Type B pancreatic cell (in vitro differentiated cells): ENCODE measurements around the gene ZCCHC9. TPM values are rescaled to one million over a fixed set of nuclear protein-coding genes. Genes with fewer than 3 reads are reported as not detected.

Source experiments
- DNase-seq: peaks from one replicate; pipeline ENCODE4 v3.0.0; 2021; ENCODE audit warnings: mixed read lengths; ENCODE audit not compliant: unreplicated experiment; ENCODE audit errors: extremely low spot score
- H3K27ac Mint-ChIP-seq: 2 replicates; pipeline ENCODE4 v1.8.0; 2021; ENCODE audit warnings: mild to moderate bottlenecking, mixed read lengths
- H3K27me3 Mint-ChIP-seq: 2 replicates; pipeline ENCODE4 v1.8.0; 2021; ENCODE audit warnings: mixed read lengths
- H3K36me3 Mint-ChIP-seq: 2 replicates; pipeline ENCODE4 v1.8.0; 2021; ENCODE audit warnings: mixed read lengths
- H3K4me1 Mint-ChIP-seq: one replicate; pipeline ENCODE4 v1.8.0; 2021; ENCODE audit warnings: mixed read lengths; ENCODE audit not compliant: unreplicated experiment
- H3K4me3 Mint-ChIP-seq: 2 replicates; pipeline ENCODE4 v1.8.0; 2021; ENCODE audit warnings: mild to moderate bottlenecking, mixed read lengths
- H3K9me3 Mint-ChIP-seq: 2 replicates; pipeline ENCODE4 v1.8.0; 2021; ENCODE audit warnings: mixed read lengths
- total RNA-seq: library from RNA; stranded (reverse); gene quantifications from 2 replicates; pipeline ENCODE4 v1.2.1, GENCODE V29; 2021; ENCODE audit warnings: low replicate concordance
- TF ChIP-seq, protein P1 (sequence below): fragments of 200-600 bp; sonication (generic); conservative IDR thresholded peaks from 2 replicates; pipeline ENCODE4 v1.5.0; 2021; ENCODE audit warnings: antibody characterized with exemption, mild to moderate bottlenecking

The ZCCHC9 gene
- total RNA-seq, 1 donor from 2014 or later, result 37.5 TPM

DNA sequence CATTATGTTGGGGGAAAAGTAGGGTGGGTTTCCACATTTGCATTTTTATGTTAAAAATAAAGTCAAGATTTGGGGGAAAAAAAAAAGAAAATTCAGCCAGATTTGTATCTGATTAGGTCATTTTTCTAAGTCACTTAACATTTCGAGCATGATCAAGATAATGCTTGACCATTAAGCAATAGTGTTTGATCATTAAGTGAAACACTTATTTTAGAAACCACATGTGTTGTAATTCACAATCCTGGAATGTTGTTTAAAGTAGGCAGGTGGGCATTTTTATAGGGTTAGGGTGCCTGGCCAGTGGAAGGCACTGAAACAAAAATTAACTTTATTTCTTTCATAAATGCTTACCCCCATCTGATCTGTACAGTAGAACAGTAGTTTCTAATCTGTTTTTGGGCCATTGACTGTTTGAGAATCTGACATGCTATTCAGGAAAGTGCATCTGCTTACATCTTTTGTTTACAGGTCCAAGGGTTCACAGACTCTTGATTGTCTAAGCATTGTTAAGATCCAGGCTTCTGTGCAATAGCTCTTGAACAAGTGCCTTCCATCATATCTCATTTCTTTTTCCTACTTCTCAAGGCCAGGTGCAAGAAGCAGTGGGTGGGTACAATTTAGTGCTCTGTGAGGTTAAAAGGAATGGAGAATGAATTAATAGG lies 9.1 kb downstream of the ZCCHC9 start:
- H3K27ac Mint-ChIP-seq, result no peak overlapping the region
- no peaks in the 10 kb centered on the region for H3K27me3 Mint-ChIP-seq
- H3K4me3 Mint-ChIP-seq, result no peak overlapping the region
- H3K4me1 Mint-ChIP-seq, result no peaks in the 10 kb centered on the region
- TF ChIP-seq, protein P1, sequence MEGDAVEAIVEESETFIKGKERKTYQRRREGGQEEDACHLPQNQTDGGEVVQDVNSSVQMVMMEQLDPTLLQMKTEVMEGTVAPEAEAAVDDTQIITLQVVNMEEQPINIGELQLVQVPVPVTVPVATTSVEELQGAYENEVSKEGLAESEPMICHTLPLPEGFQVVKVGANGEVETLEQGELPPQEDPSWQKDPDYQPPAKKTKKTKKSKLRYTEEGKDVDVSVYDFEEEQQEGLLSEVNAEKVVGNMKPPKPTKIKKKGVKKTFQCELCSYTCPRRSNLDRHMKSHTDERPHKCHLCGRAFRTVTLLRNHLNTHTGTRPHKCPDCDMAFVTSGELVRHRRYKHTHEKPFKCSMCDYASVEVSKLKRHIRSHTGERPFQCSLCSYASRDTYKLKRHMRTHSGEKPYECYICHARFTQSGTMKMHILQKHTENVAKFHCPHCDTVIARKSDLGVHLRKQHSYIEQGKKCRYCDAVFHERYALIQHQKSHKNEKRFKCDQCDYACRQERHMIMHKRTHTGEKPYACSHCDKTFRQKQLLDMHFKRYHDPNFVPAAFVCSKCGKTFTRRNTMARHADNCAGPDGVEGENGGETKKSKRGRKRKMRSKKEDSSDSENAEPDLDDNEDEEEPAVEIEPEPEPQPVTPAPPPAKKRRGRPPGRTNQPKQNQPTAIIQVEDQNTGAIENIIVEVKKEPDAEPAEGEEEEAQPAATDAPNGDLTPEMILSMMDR, result no peak
- no peak for DNase-seq
- no peaks in the 10 kb centered on the region for H3K9me3 Mint-ChIP-seq
- peaks cover 17% of the 10 kb centered on the region for H3K36me3 Mint-ChIP-seq

DNA sequence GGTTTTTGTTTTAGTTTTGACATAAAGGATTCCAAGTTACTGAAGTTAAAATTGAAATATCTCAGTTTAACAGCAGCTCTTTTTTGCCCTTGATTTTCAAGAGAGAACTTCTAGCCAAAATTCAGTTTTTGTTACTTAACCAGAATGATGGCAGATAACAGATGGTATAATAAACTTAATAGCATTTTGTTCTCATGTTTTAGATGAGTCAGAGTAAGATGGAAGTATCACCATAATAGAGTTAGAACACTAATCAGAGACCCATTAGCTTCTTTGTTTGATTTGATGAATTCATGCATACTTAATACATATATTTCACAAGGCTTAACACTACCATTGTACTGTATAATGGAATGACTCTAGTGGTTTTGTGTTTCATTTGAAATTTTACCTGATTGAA lies 11.9 kb downstream of the ZCCHC9 start:
- Mint-ChIP-seq H3K36me3 (peaks cover 17% of the 10 kb centered on the region), H3K27ac (no peak overlapping the region), H3K27me3 (no peaks in the 10 kb centered on the region), H3K4me1 (no peaks in the 10 kb centered on the region), H3K4me3 (no peak overlapping the region), H3K9me3 (no peaks in the 10 kb centered on the region)
- DNase-seq, result no peak
- TF ChIP-seq, protein P1, result no peak

DNA sequence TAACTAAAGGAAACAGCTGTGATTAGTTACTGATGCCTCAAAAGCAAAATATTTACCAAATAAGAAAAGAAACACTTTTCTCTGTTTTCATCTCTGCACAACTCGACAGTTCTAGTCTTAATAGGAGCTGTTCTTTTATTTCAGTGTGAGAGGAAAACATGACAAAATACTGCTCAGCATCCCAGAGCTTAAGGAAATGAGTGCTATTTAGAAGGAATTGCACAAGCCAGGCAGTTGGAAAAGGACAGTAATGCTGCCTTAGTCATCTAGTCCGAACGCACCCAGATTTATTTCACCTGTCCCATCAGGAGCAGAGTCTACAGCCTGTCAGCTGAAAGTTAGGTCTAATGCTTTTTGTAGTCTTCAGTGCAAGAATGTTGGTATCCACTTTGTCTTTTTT lies 12.3 kb downstream of the ZCCHC9 start:
- no peak overlapping the region for H3K27ac Mint-ChIP-seq
- H3K36me3 Mint-ChIP-seq, result peaks cover 17% of the 10 kb centered on the region
- no peak for DNase-seq
- H3K9me3 Mint-ChIP-seq, result no peaks in the 10 kb centered on the region
- H3K4me3 Mint-ChIP-seq, result no peak overlapping the region
- no peaks in the 10 kb centered on the region for H3K4me1 Mint-ChIP-seq
- no peaks in the 10 kb centered on the region for H3K27me3 Mint-ChIP-seq
- TF ChIP-seq, protein P1, result no peak

DNA sequence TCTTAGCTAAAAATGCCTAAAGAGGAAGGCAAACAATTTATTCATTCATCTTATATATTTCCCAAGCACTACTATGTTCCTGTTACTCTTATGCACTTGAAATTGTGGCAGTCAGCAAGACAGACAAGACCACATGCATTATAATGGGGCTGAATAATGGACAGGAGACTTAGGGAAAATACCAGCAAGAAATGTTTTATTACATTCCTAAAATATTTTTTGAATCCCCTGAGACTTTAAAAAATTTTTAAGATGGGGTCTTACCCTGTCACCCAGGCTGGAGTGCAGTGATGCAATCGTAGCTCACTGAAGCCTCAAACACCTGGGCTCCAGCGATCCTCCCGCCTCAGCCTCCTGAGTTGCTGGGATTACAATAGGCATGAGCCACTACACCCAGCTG lies 13.2 kb downstream of the ZCCHC9 start:
- H3K4me1 Mint-ChIP-seq, result no peaks in the 10 kb centered on the region
- no peaks in the 10 kb centered on the region for H3K9me3 Mint-ChIP-seq
- TF ChIP-seq, protein P1, result no peak
- H3K27me3 Mint-ChIP-seq, result no peaks in the 10 kb centered on the region
- no peak for DNase-seq
- H3K27ac Mint-ChIP-seq, result no peak overlapping the region
- no peak overlapping the region for H3K4me3 Mint-ChIP-seq
- peaks cover 10% of the 10 kb centered on the region for H3K36me3 Mint-ChIP-seq

DNA sequence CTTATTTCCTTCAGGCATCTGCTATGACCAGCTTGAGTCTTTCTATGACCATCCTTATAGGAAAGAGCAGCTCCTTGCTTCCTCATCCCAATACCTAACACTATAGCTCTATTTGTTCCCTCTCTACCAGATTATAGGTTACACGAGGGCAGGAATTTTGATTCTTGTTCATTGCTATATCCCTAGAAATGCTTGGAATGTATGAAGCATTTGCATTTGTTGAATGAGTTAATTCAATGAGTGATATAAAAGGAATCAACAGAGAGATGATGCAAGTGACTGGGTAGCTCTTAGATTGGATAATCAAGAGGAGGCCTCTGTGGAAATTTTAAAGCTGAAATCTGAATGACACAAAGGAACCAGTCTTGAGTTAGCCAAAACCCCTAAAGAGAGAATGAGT lies 13.9 kb downstream of the ZCCHC9 start:
- no peak for DNase-seq
- Mint-ChIP-seq H3K27ac (no peak overlapping the region), H3K27me3 (no peaks in the 10 kb centered on the region), H3K36me3 (peaks cover 10% of the 10 kb centered on the region), H3K4me1 (no peaks in the 10 kb centered on the region), H3K4me3 (no peak overlapping the region), H3K9me3 (no peaks in the 10 kb centered on the region)
- TF ChIP-seq, protein P1, result no peak

DNA sequence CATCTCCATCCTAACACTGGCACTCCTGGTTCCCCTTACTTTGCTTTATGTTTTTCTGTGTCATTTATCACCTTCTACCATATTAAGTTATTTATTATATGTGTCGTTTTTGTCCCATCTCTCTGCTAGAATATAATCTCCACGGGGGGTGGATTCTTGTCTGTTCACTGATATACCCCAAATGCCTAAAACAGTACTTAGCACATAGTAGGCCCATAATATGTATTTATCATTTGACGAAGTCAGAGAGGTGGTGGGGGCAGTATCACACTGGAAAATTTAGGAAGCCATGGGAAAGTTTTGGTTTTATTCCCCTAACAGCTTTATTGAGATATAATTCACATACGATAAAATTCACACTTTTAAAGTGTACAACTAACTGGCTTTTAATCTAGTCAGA lies 14.4 kb downstream of the ZCCHC9 start:
- no peak for DNase-seq
- TF ChIP-seq, protein P1, result no peak
- Mint-ChIP-seq H3K4me3 (no peak overlapping the region), H3K4me1 (no peaks in the 10 kb centered on the region), H3K27ac (no peak overlapping the region), H3K36me3 (peaks cover 10% of the 10 kb centered on the region), H3K27me3 (no peaks in the 10 kb centered on the region), H3K9me3 (no peaks in the 10 kb centered on the region)
